SU-DHL-6 (cell line): ENCODE measurements around the gene OBSCN.

Experiments used
- EZH2phosphoT487 ChIP-seq: fragments of 200-600 bp; sonication (generic), shearing (Covaris generic); conservative IDR thresholded peaks from 2 replicates; pipeline ENCODE4 v1.6.1; 2018; ENCODE audit warnings: mild to moderate bottlenecking, antibody characterized with exemption, low read length, moderate library complexity, mixed read lengths
- TF ChIP-seq, protein P1 (sequence below): fragments of 200-600 bp; sonication (generic); IDR thresholded peaks from one replicate; pipeline ENCODE4 v1.5.1; 2017; ENCODE audit warnings: antibody characterized with exemption, mild to moderate bottlenecking, low read length, moderate library complexity; ENCODE audit not compliant: insufficient read depth, poor library complexity, severe bottlenecking

DNA sequence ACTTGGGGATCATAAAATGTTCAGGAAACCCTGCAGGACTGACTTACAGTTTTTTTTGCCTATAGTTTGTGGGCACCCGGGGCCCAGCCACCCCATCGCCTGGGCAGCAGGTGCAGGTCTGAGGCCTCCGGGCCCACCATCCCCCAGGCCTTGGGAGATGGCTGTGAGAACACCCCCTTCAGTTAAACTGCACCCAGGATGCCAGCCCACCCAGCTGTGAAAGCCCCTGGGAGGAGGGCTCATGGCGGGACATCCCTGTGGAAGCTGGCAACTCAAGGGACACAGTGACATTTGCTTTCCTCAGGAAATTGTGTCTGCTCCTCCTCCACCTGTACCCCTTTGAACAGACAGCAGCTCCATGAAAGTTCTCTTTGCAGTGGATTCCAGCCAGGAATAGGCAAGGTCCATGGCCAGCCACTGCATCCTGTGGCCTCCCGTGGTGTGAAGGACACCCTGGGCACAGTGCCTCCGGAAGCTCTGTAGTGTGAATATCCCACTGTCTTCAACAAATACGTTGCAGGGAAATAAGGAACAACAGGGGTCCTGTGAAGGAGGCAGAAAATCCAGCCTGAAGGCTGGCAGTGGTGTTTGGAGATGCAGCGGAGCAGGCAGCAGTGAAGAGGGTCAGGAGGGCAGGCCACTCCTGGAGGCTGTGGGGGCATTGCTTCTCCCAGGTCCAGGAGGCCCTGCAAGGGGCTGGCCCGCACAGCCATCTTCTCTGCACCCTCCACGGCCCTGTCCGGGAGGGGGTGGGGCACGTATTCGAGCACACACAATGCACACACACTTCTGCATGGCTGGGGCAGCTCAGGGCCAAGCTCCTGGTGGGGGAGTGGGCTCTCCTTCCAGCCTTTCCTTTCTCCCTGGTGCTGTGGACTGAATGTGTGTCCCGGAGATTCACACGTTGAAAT lies 2.1 kb upstream of the OBSCN start:
- TF ChIP-seq, protein P1, sequence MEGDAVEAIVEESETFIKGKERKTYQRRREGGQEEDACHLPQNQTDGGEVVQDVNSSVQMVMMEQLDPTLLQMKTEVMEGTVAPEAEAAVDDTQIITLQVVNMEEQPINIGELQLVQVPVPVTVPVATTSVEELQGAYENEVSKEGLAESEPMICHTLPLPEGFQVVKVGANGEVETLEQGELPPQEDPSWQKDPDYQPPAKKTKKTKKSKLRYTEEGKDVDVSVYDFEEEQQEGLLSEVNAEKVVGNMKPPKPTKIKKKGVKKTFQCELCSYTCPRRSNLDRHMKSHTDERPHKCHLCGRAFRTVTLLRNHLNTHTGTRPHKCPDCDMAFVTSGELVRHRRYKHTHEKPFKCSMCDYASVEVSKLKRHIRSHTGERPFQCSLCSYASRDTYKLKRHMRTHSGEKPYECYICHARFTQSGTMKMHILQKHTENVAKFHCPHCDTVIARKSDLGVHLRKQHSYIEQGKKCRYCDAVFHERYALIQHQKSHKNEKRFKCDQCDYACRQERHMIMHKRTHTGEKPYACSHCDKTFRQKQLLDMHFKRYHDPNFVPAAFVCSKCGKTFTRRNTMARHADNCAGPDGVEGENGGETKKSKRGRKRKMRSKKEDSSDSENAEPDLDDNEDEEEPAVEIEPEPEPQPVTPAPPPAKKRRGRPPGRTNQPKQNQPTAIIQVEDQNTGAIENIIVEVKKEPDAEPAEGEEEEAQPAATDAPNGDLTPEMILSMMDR, result no peak
- TF ChIP-seq EZH2phosphoT487, result no peak
